ENCODE results near the gene ECPAS. TPM values are rescaled to one million over a fixed set of nuclear protein-coding genes. Genes with fewer than 3 reads are reported as not detected.

The ECPAS gene
- total RNA-seq, 1 donor from 2014 or later, result 86.4 TPM

DNA sequence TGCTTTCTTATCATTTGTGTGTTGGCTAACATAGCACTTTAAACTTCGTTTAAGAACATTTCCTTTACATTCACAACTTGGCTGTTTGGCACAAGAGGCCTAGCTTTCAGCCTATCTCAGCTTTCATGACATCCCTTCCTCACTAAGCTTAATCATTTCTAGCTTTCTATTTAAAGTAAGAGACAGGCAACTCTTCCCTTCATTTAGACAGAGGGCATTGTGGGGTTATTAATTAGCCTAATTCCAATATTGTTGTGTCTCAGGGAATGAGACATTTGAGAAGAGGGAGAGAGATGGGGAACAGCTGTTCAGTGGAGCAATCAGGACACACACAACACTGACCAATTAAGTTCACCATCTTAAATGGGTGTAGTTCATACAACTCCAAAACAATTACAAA lies 103.2 kb downstream of the ECPAS start:
- TF ChIP-seq, protein P1, sequence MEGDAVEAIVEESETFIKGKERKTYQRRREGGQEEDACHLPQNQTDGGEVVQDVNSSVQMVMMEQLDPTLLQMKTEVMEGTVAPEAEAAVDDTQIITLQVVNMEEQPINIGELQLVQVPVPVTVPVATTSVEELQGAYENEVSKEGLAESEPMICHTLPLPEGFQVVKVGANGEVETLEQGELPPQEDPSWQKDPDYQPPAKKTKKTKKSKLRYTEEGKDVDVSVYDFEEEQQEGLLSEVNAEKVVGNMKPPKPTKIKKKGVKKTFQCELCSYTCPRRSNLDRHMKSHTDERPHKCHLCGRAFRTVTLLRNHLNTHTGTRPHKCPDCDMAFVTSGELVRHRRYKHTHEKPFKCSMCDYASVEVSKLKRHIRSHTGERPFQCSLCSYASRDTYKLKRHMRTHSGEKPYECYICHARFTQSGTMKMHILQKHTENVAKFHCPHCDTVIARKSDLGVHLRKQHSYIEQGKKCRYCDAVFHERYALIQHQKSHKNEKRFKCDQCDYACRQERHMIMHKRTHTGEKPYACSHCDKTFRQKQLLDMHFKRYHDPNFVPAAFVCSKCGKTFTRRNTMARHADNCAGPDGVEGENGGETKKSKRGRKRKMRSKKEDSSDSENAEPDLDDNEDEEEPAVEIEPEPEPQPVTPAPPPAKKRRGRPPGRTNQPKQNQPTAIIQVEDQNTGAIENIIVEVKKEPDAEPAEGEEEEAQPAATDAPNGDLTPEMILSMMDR (conservative IDR thresholded peaks at IDR 0.05), result no peak
- Mint-ChIP-seq H3K27ac (ENCODE audit: unreplicated experiment) (no peak overlapping the region), H3K27me3 (ENCODE audit: low read depth) (no peaks in the 10 kb centered on the region), H3K4me3 (no peak overlapping the region), H3K9me3 (no peaks in the 10 kb centered on the region), H3K36me3 (ENCODE audit: low read depth) (peaks cover 25% of the 10 kb centered on the region), H3K4me1 (no peaks in the 10 kb centered on the region)
- no peak for DNase-seq (ENCODE audit: low read depth, low spot score)

DNA sequence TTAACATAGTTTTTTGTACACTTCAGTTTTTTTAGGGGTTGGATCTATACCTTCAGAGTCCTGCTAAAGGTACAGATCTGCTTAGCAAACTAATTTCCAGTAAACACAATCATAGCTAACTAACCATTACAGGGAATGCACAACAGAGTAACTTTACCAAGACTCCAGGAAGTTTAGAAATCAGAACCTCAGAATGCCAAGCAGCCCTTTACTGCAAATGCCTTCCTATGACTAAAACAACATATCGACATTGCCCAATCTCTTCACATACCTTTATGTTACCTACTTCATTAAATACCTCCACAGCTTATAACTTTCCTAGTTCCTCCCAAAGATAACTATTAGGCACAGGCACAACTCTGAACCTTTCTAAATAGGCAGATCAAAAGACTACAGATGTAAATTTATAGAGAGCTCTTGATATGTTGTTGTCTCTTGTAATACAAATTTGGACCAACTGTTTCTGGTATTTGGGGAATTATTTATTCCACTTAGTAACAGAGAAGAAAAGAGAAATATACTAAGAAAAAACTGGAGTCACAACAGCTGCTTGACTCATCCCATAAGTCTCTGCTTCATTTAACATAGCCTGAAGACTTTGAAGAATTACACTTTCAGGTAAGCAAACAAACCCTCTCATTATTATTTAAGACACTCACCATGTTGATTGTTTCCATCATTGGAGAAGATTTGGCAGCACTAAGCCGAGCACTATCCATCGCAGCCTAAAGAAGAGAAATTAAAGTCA lies 108.2 kb downstream of the ECPAS start:
- TF ChIP-seq, protein P1 (conservative IDR thresholded peaks at IDR 0.05), result no peak
- no peak for DNase-seq (ENCODE audit: low read depth, low spot score)
- Mint-ChIP-seq H3K4me3 (no peak overlapping the region), H3K27me3 (ENCODE audit: low read depth) (no peaks in the 10 kb centered on the region), H3K9me3 (no peaks in the 10 kb centered on the region), H3K36me3 (ENCODE audit: low read depth) (peaks cover 26% of the 10 kb centered on the region), H3K27ac (ENCODE audit: unreplicated experiment) (no peak overlapping the region), H3K4me1 (no peaks in the 10 kb centered on the region)

DNA sequence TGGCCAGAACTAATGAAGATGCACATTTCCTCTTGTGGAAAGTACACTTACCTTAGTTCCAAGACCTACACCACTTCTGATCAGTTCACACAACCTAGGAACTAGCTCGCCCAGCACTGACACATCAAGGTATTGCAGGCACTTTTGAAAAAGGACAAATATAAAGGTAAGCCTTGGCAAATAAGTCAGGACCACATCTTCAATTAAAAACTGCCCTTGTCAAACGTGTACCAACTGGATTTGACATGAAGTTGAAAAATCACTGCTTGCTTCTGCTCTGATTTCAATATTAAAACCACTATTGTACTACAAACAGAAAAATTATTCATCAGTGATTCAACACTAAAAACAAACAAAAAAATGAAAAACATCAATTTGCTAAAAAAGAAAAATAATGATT lies 109.1 kb downstream of the ECPAS start:
- H3K27ac Mint-ChIP-seq (ENCODE audit: unreplicated experiment), result no peak overlapping the region
- no peaks in the 10 kb centered on the region for H3K9me3 Mint-ChIP-seq
- H3K4me3 Mint-ChIP-seq, result no peak overlapping the region
- no peaks in the 10 kb centered on the region for H3K4me1 Mint-ChIP-seq
- H3K27me3 Mint-ChIP-seq (ENCODE audit: low read depth), result no peaks in the 10 kb centered on the region
- peaks cover 30% of the 10 kb centered on the region for H3K36me3 Mint-ChIP-seq (ENCODE audit: low read depth)
- DNase-seq (ENCODE audit: low read depth, low spot score), result no peak
- TF ChIP-seq, protein P1 (conservative IDR thresholded peaks at IDR 0.05), result no peak

DNA sequence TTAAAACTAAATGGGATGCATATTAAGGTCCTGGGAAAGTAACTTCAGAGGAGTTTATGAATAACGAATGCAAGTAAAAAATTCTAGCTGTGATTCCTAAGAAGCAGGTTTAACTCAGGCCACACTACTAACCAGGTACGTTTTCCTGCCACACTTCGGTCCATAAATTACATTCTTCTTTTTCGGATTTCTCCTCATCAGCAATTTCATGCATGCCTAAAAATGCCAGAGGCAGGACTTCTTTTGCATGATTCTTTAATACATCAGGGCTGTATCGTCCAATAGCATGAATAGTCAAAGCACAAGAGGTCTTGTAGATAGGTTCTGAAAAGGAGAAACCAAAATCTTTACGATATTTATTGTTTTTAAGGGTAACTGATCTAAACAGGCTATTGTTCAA lies 111.9 kb downstream of the ECPAS start:
- H3K4me3 Mint-ChIP-seq, result no peak overlapping the region
- peaks cover 37% of the 10 kb centered on the region for H3K36me3 Mint-ChIP-seq (ENCODE audit: low read depth)
- H3K27me3 Mint-ChIP-seq (ENCODE audit: low read depth), result no peaks in the 10 kb centered on the region
- TF ChIP-seq, protein P1 (conservative IDR thresholded peaks at IDR 0.05), result no peak
- no peaks in the 10 kb centered on the region for H3K4me1 Mint-ChIP-seq
- no peak for DNase-seq (ENCODE audit: low read depth, low spot score)
- no peaks in the 10 kb centered on the region for H3K9me3 Mint-ChIP-seq
- H3K27ac Mint-ChIP-seq (ENCODE audit: unreplicated experiment), result no peak overlapping the region

DNA sequence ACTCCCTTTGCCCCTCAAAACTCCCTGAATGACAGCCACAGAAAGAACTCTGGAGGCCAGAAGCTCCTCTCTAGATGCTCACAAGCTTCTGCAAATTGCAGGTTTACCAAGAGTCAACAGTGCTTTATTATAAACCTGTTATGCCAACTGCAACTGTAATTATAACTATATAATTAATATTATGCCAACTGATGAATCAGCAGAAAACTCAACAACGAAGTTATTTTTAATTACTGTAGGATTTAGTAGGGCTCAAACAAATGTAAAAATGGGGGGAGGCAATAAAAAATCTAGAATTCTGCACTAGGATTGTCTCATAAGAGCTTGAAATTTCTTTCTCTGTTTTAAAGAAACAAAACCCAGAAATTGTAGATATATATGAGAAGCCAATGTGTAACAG lies 117.2 kb downstream of the ECPAS start:
- H3K4me1 Mint-ChIP-seq, result no peaks in the 10 kb centered on the region
- no peak overlapping the region for H3K27ac Mint-ChIP-seq (ENCODE audit: unreplicated experiment)
- H3K36me3 Mint-ChIP-seq (ENCODE audit: low read depth), result peaks cover 39% of the 10 kb centered on the region
- no peaks in the 10 kb centered on the region for H3K27me3 Mint-ChIP-seq (ENCODE audit: low read depth)
- no peaks in the 10 kb centered on the region for H3K9me3 Mint-ChIP-seq
- no peak for DNase-seq (ENCODE audit: low read depth, low spot score)
- TF ChIP-seq, protein P1 (conservative IDR thresholded peaks at IDR 0.05), result no peak
- H3K4me3 Mint-ChIP-seq, result no peak overlapping the region
